ENCODE results near the gene GMNN. TPM values are rescaled to one million over a fixed set of nuclear protein-coding genes. Genes with fewer than 3 reads are reported as not detected.

The GMNN gene
- total RNA-seq, 1 donor, result 41.7 TPM

GRCh38 chr6:24777227-24777626 is 2.5 kb downstream of the GMNN start:
- DNase-seq (ENCODE audit: low read depth), result no peak
- no peak for TF ChIP-seq CTCF (IDR thresholded peaks at IDR 0.05; ENCODE audit: insufficient read depth, low read length)
- no peak overlapping the region for H3K4me3 ChIP-seq (ENCODE audit: low read depth, low read length)

- no peak for DNase-seq (ENCODE audit: low read depth)
- TF ChIP-seq CTCF (IDR thresholded peaks at IDR 0.05; ENCODE audit: insufficient read depth, low read length), result no peak
- no peak overlapping the region for H3K4me3 ChIP-seq (ENCODE audit: low read depth, low read length)
These were observed 3.4 kb downstream of the GMNN start for GRCh38 chr6:24778121-24778520.

GRCh38 chr6:24778878-24779277 is 4.1 kb downstream of the GMNN start:
- no peak overlapping the region for H3K4me3 ChIP-seq (ENCODE audit: low read depth, low read length)
- no peak for TF ChIP-seq CTCF (IDR thresholded peaks at IDR 0.05; ENCODE audit: insufficient read depth, low read length)
- DNase-seq (ENCODE audit: low read depth), result no peak

- no peak overlapping the region for H3K4me3 ChIP-seq (ENCODE audit: low read depth, low read length)
- DNase-seq (ENCODE audit: low read depth), result no peak
- no peak for TF ChIP-seq CTCF (IDR thresholded peaks at IDR 0.05; ENCODE audit: insufficient read depth, low read length)
These were observed 4.8 kb downstream of the GMNN start for GRCh38 chr6:24779416-24780016.

GRCh38 chr6:24780206-24780605 is 5.5 kb downstream of the GMNN start:
- H3K4me3 ChIP-seq (ENCODE audit: low read depth, low read length), result no peak overlapping the region
- no peak for DNase-seq (ENCODE audit: low read depth)
- TF ChIP-seq CTCF (IDR thresholded peaks at IDR 0.05; ENCODE audit: insufficient read depth, low read length), result no peak

GRCh38 chr6:24788031-24788665 is 13.4 kb downstream of the GMNN start:
- no peak overlapping the region for H3K4me3 ChIP-seq (ENCODE audit: low read depth, low read length)
- TF ChIP-seq CTCF (IDR thresholded peaks at IDR 0.05; ENCODE audit: insufficient read depth, low read length), result no peak
- no peak for DNase-seq (ENCODE audit: low read depth)

GRCh38 chr6:24795106-24795505 is 20.4 kb downstream of the GMNN start:
- H3K4me3 ChIP-seq (ENCODE audit: low read depth, low read length), result no peak overlapping the region
- no peak for DNase-seq (ENCODE audit: low read depth)
- no peak for TF ChIP-seq CTCF (IDR thresholded peaks at IDR 0.05; ENCODE audit: insufficient read depth, low read length)

Measured in fibroblast of the aortic adventitia (primary cell).